IPS DF 4.7 (cell line): ENCODE measurements around the gene DERL3.

Experiments
- DNase-seq: peaks from one replicate; pipeline ENCODE4 v3.0.0-alpha.2; 2013; ENCODE audit warnings: low spot score; ENCODE audit errors: extremely low read depth

The DERL3 gene

DNA sequence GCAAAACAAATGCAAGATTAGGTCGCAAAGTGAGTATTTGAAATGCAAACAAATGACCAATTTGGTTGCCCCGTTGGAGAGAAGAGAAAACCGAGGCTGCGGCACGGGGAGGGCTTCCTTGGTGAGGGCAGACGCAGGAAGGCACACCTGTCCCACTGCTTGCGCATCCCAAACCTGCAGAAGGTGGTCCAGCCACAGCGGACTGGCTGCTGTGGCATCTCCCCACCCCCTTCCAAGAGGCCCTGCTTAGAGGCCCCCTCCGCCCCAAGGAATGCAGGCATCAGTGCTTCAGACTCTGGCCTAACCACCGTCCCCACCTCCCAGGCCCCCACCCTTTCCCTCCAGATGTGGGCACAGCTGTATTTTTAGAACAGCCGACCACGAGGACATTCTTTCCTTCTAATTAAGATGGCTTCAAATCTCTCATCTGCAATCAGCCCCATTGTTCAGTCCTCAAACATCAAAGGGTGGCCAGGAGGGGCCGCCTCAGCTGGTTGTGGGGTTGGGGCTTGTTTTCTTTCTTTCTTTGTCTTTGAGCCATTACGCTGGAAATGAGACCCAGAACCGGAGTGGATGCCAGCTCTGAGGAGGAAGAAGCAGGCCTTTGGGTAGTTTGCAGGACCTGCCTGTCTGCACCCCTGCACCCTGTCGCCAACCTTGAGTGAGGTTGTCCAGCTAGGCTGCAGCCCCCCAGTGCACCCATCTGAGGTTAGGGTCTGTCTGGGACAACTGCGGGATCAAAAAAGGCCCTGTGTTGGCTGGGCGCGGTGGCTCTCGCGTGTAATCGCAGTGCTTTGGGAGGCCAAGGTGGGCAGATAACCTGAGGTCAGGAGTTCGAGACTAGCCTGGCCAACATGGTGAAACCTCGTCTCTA is 9.4 kb upstream of the DERL3 start:
- no peak for DNase-seq

- DNase-seq: no peak
Measured at GRCh38 chr22:23847310-23847920, 8.6 kb upstream of the DERL3 start.

DNA sequence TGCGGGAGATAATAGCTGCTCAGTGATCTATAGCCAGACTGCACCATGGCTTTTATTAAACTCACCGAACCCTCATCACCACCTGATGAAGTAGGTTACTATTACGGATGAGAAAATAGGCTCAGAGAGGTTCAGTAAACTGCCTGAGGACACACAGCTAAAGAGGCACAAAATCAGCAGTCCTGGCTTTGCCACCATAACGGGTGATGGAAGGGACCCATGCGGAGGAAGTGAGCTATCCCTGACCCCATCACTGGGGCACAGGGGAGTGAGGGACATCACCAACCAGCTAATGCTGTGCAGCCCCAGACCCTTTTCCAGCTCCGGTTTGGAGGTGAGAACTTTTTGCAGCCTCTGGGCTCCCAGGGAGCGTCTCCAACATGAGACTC is 7.3 kb upstream of the DERL3 start:
- no peak for DNase-seq

- no peak for DNase-seq
Measured at GRCh38 chr22:23845265-23846080, 6.7 kb upstream of the DERL3 start.

GRCh38 chr22:23844739-23845202 is 6.0 kb upstream of the DERL3 start:
- no peak for DNase-seq

GRCh38 chr22:23842599-23842998 is 3.8 kb upstream of the DERL3 start:
- DNase-seq: no peak

GRCh38 chr22:23841736-23842445 is 3.1 kb upstream of the DERL3 start:
- DNase-seq: no peak

- DNase-seq: no peak
Measured at GRCh38 chr22:23841292-23841691, 2.5 kb upstream of the DERL3 start.

- DNase-seq: no peak
Measured at GRCh38 chr22:23840026-23840425, 1.2 kb upstream of the DERL3 start.

DNA sequence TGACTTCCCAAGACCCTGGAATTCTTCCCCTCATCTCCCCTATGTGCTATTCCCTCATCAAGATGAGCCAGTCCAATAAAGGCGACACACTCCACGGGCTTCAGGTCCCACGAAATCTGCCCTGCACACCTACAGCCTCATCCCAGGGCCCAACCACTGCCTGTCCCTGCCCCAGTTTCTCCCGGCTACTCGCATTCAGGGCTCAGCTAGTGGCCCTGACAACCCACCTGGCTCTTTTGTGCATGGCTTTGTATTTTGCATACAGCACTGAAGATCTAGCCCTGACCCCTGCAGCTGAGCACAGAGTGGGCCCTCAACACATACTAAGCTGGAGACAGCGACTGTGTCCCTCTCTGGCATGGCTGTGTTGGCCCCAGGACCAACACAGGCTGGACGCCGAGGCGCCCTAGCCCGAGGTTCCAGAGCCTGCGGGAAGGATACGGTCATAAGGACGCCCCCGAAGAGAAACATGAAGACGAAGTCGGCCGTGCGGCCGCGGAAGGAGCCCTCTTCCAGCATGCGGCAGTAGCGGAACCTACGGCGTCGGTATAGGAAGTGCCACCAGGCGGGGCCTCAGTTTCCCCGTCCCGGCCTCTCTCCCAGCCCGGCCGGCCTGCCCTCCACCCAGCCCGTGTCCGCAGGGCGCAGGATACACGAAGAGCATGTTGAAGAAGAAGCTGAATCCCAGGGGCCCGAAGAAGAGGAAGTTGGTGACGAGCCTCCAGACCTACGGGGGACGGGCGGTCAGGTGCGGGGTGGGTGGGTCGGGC is 710 bp downstream of the DERL3 start:
- no peak for DNase-seq

DNA sequence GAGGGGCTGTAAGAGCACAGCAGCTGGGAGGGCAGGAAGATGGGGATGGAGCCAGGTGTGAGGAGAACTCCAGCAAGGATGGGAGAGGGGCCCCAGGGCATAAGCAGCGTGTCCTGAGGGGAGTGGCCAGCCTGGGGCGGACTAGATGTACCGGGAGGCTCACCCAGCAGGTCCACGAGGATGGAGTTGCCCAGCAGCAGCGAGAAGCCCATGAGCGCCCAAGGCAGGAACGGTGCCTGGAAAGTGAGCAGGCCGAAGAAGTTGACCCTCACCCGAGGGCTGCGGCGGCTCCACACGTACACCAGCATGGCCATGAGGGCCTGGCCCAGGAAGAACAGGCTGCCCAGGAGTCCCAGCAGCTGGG is 1.3 kb downstream of the DERL3 start:
- DNase-seq: no peak

GRCh38 chr22:23836692-23837495 is 1.9 kb downstream of the DERL3 start:
- DNase-seq: no peak

DNA sequence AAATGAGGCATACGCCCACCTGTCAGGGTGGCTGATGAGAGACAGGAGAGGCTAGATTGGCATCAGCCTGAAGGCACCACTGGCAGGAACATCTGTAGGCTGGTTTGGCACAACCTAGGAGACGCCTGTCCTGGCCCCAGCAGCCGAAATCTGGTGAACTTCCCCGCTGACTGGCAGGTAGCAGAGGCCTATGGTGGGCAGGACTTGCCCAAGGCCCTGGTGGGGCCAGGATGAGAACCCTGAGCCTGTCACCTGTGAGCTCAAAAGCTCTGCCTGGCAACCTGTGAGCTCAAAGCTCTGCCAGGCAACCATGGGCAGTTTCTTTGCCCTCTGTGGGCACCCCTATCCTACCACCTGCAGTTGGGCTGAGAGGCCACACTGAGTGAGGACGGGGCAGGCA is 2.5 kb downstream of the DERL3 start:
- no peak for DNase-seq

DNA sequence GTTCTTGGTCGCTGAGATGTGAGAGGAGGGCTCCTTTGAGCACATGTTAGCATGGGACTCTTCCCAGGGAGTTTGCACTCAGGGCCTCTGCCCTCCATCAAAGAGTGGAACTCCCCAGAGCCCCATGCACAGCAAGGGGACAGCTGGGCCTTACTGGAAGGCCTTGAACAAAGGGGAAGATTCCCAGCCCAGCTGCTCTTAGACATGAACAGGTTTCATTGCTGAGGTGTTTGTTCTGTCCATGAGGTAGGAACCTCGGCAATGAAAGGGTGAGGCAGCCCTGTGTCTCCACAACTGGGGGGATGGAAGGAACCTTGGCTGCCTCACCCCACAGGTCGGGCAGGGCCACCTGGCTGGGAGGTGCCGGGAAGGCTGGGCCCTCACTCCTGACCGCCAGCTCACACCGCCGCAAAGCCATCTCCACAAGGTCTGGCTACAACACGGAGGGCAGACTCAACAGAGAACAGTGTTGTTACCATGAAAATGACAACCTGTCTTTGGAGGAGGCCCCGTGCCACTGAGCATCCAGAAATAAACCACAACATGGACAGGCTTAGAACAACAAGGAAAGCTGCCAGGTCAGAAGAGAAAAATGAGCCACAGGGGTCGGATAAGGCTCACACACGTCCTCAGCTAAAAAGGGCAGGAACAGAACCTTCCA is 3.2 kb downstream of the DERL3 start:
- DNase-seq: no peak

- no peak for DNase-seq
Measured at GRCh38 chr22:23834793-23835483, 3.9 kb downstream of the DERL3 start.

DNA sequence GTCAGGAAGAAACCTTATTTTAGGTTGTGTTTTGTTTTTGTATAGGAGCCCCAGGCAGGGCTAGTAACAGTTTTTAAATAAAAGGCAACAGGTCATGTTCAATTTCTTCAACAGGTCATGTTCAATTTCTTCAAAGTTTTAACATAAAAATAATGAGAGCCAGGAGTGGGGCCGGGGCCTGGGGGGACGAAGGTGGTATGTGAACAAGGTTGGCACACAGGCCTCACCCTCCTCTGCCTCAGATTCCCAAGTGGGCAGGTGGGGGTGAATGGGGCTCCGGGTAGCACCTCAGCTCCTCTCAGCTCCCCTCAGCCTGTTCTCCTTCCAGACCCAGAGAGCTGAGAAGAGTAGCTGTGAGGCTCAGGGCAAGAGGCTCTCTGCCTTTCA is 4.4 kb downstream of the DERL3 start:
- no peak for DNase-seq

- no peak for DNase-seq
Measured at GRCh38 chr22:23833911-23834317, 4.9 kb downstream of the DERL3 start.

GRCh38 chr22:23833017-23833751 is 5.6 kb downstream of the DERL3 start:
- no peak for DNase-seq
